NCI-H2107 treated with DMSO at 0.1 percent for 48 hours (cell line): ENCODE measurements around the gene ALOX5AP.
A peak's percentile ranks its signal among the peaks of the same experiment; 100 is the strongest.

Experiments
- DNase-seq: peaks from one replicate; lab custom pipeline; 2025; ENCODE audit not compliant: unreplicated experiment; lab: John Stamatoyannopoulos, UW

The ALOX5AP gene

DNA sequence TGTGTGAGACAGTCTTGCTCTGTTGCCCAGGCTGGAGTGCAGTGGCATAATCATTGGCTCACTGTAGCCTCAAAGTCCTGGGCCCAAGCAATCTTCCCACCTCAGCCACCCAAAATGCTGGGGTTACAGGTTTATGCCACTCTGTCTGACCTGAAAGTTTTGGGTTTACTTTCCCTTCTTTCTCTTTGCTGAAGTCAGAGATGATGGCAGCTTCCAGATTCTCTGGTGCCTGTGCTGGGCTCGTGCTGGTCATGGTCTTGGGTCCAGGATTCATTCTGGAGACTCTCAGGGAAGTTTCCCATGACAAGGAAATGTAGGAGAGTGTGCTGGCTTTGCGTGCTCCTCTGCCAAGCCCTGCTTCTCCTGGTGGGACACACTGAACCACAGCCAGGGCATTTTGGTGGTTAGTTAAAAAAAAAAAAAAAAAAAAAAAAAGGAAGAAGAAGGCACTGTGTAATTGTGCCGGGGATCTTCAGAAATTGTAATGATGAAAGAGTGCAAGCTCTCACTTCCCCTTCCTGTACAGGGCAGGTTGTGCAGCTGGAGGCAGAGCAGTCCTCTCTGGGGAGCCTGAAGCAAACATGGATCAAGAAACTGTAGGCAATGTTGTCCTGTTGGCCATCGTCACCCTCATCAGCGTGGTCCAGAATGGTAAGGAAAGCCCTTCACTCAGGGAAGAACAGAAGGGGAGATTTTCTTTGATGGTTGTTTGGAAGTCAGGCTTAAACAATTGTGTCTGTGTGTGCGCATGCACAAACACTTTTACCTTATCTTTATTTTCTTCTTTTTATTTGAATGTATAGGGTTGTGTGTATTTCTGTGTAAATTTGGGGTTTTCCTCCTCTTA, at the start of gene ALOX5AP:
Gene ALOX5AP, plus strand, starts transcription at position 519 of the 847 bp plus-strand sequence. Its CDS starts 63 bp downstream, at position 582.
- DNase-seq: no peak

DNA sequence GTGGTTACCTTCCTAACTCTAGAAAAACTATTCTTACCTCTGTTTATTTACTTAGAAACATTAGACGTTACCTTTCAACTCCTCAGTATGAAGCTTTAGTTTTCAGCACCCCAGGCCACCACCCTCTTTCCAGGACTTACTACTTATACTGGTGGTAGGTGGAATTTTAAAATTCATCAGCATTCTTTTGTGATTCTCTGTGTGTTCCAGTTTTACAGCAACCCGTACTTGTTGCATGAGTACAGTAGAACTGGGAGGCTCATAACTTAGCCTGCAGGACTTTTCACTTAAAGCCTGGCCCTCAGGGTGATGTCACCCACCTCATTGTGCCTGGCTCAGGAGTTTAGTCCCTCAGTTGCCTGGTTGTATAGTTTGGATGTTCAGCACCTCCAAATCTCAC, 49.4 kb upstream of the ALOX5AP start:
- DNase-seq: peak; percentile 18

DNA sequence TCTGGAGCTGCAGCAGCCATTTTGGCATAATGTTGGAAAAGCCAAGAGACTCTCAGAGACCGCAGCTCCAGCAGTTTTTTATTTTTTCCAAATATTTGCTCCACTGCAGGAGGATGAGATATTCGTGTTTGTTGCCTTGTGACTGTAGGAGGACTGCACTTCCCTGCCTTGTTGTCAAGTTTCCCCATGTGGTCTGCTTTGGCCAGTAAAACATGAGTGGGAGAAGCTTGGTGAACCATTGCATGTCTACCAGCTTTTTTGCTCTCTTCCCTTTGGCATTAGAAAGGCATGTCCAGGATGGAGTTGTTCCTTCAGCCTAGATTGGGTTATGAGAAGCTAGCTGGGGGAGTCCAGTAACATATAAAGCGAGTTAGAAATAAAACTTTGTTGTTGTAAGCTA, 47.7 kb upstream of the ALOX5AP start:
- no peak for DNase-seq

DNA sequence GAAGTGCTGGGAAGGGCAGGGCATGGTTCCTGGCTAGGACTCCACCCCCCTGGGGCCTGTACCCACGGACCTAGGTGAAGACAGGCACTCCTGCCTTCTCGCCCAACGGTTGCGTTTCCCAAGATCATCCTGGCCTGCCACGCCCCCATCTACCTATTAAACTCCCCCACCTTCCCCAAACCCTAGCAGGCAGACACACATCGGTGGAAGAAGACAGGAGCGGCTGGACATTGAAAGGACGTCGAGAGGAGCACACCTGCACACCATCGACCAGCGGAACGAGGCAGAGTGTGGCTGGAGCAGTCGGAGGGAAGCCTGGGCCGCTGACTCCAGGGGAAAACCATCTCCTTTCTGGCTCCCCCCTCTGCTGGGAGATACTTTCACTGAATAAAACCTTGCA, 45.6 kb upstream of the ALOX5AP start:
- no peak for DNase-seq

DNA sequence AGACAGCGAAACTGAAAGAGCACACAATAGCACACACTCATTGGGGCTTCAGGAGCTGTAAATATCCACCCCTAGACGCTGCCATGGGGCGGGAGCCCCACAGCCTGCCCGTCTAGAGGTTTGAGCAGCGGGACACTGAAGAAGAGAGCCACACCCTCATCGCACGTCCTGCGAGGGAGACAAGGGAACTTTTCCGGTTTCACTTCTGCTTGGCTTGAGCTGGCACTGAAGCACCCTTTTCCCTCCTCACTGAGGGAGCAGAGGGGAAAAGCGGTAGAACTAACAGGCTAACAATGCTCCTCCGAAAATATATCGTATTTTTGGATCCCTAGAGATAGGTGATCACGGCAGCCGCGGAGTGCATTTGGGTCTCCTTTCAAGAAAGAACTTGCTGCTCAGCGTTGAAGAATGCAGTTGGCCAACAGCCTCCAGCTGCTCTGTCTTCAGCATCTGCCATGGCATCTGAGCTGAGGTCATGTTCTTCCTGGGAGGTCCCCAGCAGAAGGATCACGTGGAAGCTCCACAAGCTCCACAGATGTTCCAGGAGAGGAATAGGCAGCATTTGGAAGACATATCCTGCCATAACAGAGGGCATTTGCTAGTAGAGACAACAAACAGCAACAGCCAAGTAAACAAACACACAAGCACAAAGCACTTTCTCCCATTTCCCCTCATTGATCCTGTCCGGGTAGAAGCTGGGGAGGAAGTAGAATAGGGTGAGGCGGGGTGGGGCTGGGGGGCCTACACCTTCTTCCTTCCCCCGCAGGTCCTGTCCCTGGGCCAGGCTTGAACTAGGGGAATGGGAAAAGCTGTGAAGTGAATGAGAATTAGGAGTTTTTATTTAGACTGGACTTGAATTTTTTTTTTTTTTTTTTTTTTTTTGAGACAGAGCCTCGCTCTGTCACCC, 44.8 kb upstream of the ALOX5AP start:
- DNase-seq: no peak

DNA sequence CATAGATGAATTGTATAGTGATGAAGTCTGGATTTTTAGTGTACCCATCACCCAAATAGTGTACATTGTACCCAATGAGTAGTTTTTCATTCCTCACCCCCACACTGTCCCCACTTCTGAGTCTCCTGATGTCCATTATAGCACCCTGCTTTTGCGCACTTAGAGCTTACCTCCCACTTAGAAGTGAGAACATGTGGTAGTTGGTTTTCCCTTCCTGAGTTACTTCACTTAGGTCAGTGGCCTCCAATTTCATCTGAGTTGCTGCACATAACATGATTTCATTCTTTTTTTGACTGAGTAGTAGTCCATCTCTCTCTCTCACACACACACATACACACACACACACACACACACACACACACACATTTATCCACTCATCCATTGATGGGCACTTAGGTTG, 43.2 kb upstream of the ALOX5AP start:
- DNase-seq: no peak

DNA sequence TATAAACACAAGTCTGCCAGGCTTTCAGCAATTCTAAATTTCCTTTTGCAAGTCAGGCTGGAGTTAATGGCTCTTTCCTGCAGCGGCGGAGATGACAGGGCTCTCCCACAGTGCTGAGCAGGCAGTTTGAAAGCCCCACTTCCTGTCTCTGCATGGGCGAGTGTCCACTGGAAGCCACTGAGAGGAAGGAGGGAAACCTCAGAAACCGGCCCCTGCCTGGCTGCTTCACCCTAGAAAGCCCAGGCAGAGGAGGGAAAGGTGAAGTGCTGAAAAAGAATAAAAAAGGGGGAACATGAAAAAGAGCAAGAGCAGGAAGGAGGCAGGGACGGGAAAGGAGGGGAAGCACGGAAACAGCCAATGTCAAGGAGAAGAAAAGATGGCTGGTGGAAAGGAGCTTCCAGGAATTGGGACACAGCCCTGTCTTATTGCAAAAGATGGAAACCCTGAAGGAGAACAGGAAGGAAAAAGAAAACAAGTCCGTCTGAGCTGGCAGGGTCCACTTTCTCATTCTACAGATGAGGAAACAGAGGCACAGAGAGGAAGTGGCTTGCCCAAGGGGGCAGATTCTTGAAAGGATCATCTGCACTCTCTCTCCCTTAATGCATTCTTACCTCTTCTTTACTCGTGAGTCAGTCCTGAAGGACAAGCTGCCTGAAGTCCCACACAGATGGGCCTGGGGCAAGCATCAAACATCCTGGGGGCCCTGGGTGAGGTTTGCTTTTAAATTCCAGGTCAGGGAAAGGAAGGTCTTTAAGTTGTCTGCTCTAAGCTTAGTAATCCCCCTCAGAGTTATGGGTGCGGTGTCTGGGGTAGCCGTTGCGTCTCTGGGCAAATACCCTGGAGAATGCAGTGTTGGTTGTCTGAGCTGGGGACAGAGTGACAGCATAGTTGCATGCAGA, 38.8 kb upstream of the ALOX5AP start:
- DNase-seq: no peak

DNA sequence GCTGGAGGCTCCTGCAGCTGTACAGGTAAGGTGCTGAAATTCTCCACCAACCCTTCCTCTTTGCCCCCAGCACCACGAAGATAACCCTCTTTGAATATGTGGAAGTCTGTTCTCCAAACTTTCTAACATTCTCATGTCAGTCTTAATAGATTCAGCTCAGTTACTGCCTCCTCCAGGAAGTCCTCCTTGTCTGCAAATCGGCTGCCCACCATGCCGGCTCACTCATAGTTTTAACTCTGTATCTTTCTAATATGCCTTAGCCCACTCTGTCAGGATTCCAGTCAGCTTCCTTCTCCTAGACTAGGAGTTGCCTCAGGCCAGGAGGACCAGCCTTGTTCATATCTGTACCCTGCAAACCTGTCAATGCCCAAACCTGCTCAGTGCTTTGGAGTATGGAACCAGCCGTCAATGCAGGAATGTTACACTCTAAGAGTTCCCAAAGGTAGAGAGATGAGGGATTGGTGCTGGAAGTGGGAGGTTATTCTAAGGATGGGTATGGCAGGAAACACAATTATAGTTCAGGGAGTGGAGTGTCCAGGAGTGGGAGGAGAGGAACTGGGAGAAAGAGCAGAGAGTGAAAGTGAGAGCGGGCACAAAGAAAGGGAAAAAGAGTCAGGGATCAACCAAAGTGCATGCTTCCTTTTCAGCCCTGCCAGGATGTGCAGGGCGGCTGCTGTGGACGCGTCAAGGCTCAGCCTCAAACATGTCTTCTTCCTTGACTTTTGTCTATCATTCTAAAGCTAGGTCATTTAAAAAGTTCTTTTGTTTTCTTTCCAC, 38.0 kb upstream of the ALOX5AP start:
- no peak for DNase-seq

DNA sequence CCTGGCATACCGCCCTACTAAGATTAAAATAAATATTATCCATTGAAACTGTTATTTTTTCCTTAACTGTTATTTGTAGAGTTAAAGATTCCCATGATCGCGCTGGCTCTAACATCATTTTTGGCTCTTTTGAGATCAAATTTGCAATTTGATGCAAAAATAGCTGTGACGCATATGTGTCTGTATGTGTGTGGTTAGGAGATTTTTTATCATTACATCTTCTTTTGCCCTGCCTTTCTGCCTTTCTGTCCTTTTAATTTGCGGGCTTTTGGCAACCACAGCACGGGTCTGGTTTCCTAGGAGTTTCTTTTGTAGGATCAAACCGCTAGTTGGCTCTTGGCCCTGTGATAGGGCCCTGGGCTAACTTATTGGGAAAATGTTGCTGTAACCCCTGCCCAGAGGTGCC, 37.3 kb upstream of the ALOX5AP start:
- DNase-seq: no peak

DNA sequence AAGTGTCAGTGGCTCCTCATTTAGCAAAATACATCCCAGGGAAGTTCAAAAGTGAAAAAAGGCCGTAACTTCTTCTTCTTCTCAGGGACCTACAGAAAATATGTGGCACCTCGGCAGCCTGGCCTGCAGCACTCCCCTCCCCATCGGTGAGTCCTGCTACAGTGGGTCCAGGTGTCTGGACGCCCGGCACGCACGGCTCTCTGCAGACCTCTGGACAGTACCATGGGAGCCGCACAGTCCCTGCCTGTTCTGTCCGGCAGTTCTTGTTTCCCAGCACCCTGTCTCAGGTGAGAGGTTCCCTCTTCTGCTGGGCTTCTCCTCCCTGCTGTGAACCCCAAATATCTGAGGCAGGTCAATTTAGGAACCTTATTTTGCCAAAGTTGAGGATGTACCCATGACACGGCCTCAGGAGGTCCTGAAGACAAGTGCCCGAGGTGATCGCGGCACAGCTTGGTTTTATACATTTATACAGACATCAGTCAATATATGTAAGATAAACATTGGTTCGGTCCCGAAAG, 36.8 kb upstream of the ALOX5AP start:
- no peak for DNase-seq

DNA sequence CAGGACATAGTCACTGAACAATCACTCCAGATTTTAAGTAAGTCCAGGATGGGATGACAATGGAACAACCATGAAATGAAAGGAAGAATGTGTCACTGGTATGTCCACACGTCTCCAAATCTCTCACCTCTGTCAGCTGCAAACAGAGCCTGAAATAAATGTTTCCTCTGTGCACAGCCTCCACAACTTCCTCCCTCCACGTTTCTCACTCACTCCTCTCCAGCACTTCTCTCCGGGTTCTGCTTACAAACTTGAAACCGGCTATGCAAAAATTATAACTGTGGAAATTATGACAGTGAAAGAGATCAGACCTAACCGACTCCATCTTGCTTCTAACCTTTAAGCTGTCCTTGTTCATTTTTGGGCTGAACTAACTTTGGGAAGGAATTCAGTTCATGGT, 35.0 kb upstream of the ALOX5AP start:
- DNase-seq: no peak

DNA sequence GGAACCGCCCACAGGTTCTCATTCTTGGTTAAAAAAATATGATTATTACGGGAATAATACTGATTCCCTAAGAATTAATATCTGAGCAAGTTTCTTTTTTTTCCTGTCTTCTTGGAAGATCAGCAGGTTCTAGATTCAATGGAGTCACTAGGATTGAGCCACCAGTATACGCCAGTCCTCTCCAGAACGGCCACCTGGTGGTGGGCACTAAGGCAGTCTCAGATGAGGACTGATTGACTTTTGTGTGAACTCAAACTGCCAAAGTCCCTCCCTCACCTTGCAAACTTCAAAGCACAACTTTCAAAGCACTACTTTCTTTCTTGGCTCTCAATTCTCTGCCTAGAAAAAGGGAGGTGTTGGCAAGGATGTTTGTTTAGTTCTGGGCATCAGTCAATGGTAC, 33.3 kb upstream of the ALOX5AP start:
- DNase-seq: no peak

DNA sequence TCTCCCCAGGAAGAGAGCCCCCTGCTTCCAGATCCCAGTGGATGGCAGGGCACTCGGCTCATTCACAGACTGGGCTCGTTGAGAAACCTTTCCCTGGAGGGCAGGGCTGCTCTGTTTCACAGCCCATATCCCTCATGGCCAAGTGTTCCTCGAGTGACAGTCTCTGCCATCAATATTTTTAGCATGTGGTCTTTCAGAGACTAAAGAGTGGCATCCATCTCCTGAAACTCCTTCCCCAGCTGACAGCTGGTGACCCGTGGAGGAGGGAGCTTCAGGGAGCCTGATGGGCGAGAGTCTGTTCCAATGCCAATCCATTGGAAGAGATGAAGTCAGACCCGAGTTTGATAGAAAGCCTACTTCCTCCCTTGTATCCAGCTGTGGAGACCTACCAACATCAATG, 30.7 kb upstream of the ALOX5AP start:
- no peak for DNase-seq

DNA sequence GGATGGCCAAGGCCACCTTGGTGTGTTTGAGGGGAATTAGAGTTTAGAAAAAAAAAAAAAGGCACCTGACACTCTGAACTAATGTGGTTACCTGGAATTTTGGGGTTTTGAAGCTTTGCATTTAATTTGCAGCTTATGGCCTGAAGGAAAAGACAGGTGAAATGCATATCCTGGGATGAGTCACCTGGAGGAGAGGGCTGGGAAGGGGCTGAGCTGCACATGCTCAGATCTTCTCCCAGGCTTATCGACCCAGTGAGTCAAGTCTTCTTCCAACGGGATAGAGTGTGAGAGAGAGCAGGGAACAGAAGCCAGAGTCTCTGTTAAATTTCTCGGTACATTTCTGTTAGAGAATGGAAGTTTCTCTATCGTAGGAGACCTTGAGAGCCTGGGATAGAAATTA, 29.7 kb upstream of the ALOX5AP start:
- no peak for DNase-seq

DNA sequence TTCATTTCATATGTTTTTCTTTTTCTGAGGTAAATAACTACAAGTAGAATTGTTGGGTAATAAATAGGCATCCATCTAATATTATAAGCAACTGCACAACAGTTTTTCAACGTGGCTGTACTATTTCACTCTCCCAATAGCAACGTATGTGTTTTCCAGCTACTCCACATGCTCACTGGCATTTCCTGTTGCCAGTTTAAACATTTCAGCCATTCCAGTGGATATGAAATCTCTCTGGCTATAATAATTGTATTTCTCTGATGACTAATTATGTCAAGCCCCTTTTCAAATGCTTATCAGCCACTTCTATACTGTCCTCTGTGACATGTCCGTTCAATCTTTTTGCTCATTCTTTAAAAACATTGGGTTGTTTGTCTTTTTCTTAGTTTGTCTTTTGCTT, 26.8 kb upstream of the ALOX5AP start:
- DNase-seq: no peak

DNA sequence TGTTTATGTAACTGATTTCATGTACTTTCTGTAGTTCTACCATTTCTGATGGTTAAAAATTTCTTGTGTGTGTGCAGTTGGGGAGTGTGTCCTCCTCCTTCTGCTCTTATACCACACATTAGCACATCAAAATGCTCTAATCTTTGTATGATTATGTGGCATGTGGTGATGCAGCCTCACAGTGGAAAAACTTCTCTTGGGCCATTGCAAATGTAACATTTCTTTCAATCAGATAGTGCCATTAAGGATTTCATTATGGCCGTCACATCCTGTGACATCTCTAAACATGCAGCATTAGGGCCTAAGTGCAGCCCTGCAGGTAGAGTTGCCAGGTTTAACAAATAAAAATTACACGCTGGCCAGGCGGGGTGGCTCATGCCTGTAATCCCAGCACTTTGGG, 24.9 kb upstream of the ALOX5AP start:
- no peak for DNase-seq

DNA sequence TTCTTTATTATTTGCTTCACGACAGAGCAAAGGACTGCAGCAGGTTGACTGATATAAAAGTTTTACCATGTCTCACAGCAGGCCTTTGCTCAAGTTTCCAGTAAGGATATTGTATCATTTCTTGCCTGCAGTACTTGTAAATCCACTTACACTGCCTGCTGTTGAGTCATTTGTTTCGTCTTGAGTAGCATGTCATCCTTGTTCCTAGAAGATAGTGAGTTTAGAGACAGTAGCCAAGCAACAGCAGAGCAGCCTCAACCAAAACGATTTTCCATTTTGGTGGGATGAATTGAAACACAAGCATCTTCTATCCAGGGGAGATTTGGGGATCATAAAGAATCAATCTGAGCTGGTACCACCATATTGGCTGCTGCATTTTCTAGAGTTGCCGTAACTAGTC, 24.0 kb upstream of the ALOX5AP start:
- DNase-seq: no peak

DNA sequence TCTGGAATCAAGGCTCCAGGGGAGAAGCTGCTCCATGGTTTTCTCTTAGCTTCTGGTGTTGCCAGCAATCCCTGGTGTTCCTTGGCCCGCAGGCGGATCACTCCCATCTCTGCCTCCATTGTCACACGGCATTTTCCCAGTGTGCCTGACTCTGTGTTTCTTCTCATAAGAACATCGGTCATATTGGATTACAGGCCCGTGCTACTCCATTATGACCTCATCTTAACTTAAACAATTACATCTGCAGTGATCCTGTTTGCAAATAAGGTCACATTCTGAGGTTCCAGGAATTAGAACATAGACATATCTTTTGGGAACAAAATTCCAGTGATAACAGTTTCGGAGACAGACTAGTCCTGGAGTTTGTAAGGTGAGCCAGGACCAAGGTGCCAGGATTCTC, 23.5 kb upstream of the ALOX5AP start:
- DNase-seq: no peak

DNA sequence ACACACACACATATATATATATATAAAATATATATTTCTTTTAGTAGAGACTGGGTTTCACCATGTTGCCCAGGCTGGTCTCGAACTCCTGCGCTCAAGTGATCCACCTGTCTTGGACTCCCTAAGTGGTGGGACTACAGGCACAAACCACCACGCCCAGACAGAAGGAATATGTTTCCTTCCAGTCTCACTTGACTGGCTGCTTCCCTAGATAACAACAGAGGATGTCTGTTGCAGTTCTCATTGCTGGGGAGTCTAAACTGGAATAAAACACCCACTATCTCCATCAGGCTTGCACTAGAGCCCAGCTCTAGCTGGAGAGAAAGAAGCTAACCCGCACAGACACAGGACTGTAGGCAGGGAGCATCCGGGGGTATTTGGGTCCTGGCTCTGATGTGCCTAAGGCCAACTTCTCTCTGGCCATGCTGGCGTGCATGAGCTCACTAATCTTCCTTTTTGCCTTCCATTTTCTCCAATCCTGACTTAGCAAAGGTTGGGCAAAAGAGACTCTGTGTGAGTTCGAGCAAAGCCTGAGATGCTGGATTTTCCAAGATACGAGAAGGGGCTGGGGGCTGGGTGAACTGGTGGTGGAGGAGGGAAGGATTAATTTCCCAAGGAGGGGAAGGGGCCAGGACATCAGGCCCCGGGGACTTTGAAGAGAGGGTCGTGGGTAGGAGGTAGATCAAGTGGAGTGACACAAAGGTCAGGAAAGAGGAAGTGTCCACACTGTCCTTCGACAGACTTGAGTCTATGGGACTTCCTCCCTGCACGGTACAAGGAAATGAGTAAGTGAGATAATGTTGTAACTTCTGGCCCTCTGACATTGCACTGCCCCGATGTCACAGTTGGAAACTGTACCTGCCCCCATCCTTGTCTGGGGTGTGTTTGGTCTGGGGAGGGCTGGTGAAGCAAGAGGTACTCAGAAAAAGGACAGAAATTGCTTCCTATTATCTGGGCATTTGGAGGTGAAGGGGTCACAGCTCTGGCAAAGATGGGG, 22.5 kb upstream of the ALOX5AP start:
- DNase-seq: no peak
